H1 (cell line): ENCODE data around the gene SLC43A2. TPM values are rescaled to one million over a fixed set of nuclear protein-coding genes. Genes with fewer than 3 reads are reported as not detected.
A peak's percentile ranks its signal among the peaks of the same experiment; 100 is the strongest.

Source experiments
- CTCF ChIA-PET: fragments of 300-600 bp; sonication (Branson Sonifier 250); formaldehyde crosslinking; loops from one replicate; lab custom pipeline; 2021; ENCODE audit not compliant: partially characterized antibody; lab: Charles Lee
- POLR2A ChIA-PET: fragments of 300-600 bp; sonication (Branson Sonifier 250); formaldehyde crosslinking; loops from one replicate; lab custom pipeline; 2021; ENCODE audit warnings: inconsistent platforms; ENCODE audit not compliant: partially characterized antibody; lab: Charles Lee
- DNase-seq, 2 experiments: peaks; one replicate each; pipeline versions ENCODE4 v3.0.0 to v3.0.0-alpha.2; 2010 to 2022; ENCODE audit warnings: low spot score in 2 of 2, low read depth in 1 of 2, mixed read lengths in 1 of 2
- FAIRE-seq: peaks from 2 replicates; lab custom pipeline; 2011; peaks lifted over from hg19 to GRCh38; lab: Jason Lieb, UNC
- H2AFZ ChIP-seq: 2 replicates; pipeline ENCODE4 v1.8.1; 2012; ENCODE audit warnings: low read length, inconsistent platforms
- H2AK5ac ChIP-seq: 2 replicates; pipeline ENCODE4 v1.6.1; 2013; ENCODE audit warnings: low read depth, low read length
- H2BK120ac ChIP-seq: replicated peaks from 2 replicates; pipeline ENCODE3; 2013; ENCODE audit warnings: low read depth, low read length, inconsistent platforms
- H2BK12ac ChIP-seq: 2 replicates; pipeline ENCODE4 v1.6.1; 2013; ENCODE audit warnings: low read depth, low read length
- H2BK15ac ChIP-seq: 2 replicates; pipeline ENCODE4 v1.6.1; 2013; ENCODE audit warnings: low read length
- H2BK20ac ChIP-seq: 2 replicates; pipeline ENCODE4 v1.6.1; 2013; ENCODE audit warnings: low read length
- H2BK5ac ChIP-seq: 2 replicates; pipeline ENCODE4 v1.6.1; 2013; ENCODE audit warnings: low read depth, low read length
- H3K14ac ChIP-seq: 2 replicates; pipeline ENCODE4 v1.6.1; 2013; ENCODE audit warnings: inconsistent platforms; ENCODE audit not compliant: insufficient read length
- H3K18ac ChIP-seq: 2 replicates; pipeline ENCODE4 v1.6.1; 2013; ENCODE audit warnings: low read length; ENCODE audit errors: extremely low read depth
- H3K23ac ChIP-seq: 2 replicates; pipeline ENCODE4 v1.6.1; 2013; ENCODE audit warnings: inconsistent platforms; ENCODE audit not compliant: insufficient read length
- H3K23me2 ChIP-seq: 2 replicates; pipeline ENCODE4 v1.6.1; 2013; ENCODE audit warnings: low read depth, low read length
- H3K27ac ChIP-seq: 2 replicates; pipeline ENCODE4 v1.6.1; 2011; ENCODE audit warnings: low read depth, low read length, inconsistent platforms
- H3K27me3 ChIP-seq, 4 experiments: replicated peaks in 1 of 4; 1 replicate in 1 of 4; 2 replicates in 3 of 4; pipeline versions ENCODE4 v1.6.1 to v1.8.1; 2011 to 2013; ENCODE audit warnings: low read length in 3 of 4, mild to moderate bottlenecking in 3 of 4, inconsistent platforms in 2 of 4, mixed read lengths in 2 of 4, moderate library complexity in 1 of 4; ENCODE audit not compliant: control insufficient read depth in 3 of 4, insufficient read depth in 3 of 4; ENCODE audit errors: extremely low read depth in 1 of 4
- H3K36me3 ChIP-seq, 4 experiments: 2 replicates each; pipeline versions ENCODE4 v1.6.1 to v1.8.1; 2011 to 2013; ENCODE audit warnings: mild to moderate bottlenecking in 4 of 4, low read length in 3 of 4, moderate library complexity in 2 of 4, control low read depth in 1 of 4, inconsistent platforms in 1 of 4; ENCODE audit not compliant: insufficient read depth in 4 of 4, control insufficient read depth in 2 of 4
- H3K4ac ChIP-seq: replicated peaks from 2 replicates; pipeline ENCODE3; 2013; ENCODE audit warnings: low read length, low read depth, mixed read lengths, inconsistent platforms; ENCODE audit not compliant: insufficient read length
- H3K4me1 ChIP-seq, 4 experiments: replicated peaks in 1 of 4; 1 replicate in 1 of 4; 2 replicates in 3 of 4; pipeline versions ENCODE4 v1.6.1 to v1.8.1; 2011 to 2013; ENCODE audit warnings: low read length in 3 of 4, inconsistent platforms in 2 of 4, mixed read lengths in 1 of 4; ENCODE audit not compliant: insufficient read depth in 4 of 4, control insufficient read depth in 3 of 4
- H3K4me2 ChIP-seq, 2 experiments: 2 replicates each; pipeline versions ENCODE4 v1.6.1 to v1.8.1; 2011 to 2013; ENCODE audit warnings: low read depth in 2 of 2, low read length in 2 of 2, control low read depth in 1 of 2, inconsistent platforms in 1 of 2, mild to moderate bottlenecking in 1 of 2; ENCODE audit not compliant: insufficient read depth in 1 of 2
- H3K4me3 ChIP-seq, 4 experiments: fragments of 200-600, 300-600 bp in 1 of 4; sonication (generic), shearing (Covaris generic), sonication (Bioruptor Twin) in 1 of 4; 2 replicates each; pipeline versions ENCODE4 v1.5.1 to v1.8.1; 2011 to 2016; ENCODE audit warnings: low read length in 4 of 4, low read depth in 3 of 4, control low read depth in 2 of 4, inconsistent platforms in 2 of 4, mild to moderate bottlenecking in 2 of 4, mixed read lengths in 1 of 4, moderate library complexity in 1 of 4; ENCODE audit not compliant: insufficient read depth in 2 of 4; ENCODE audit errors: extremely low read depth in 1 of 4
- H3K56ac ChIP-seq: replicated peaks from 2 replicates; pipeline ENCODE3; 2013; ENCODE audit warnings: low read depth, mild to moderate bottlenecking, mixed read lengths, low read length, inconsistent platforms; ENCODE audit not compliant: insufficient read length
- H3K79me1 ChIP-seq: 2 replicates; pipeline ENCODE4 v1.6.1; 2013; ENCODE audit warnings: low read depth, low read length, control low read depth
- H3K79me2 ChIP-seq, 2 experiments: 2 replicates each; pipeline versions ENCODE4 v1.6.1 to v1.8.1; 2012 to 2013; ENCODE audit warnings: low read length in 2 of 2, mild to moderate bottlenecking in 2 of 2, inconsistent platforms in 1 of 2; ENCODE audit not compliant: insufficient read depth in 2 of 2, control insufficient read depth in 1 of 2
- H3K9ac ChIP-seq, 4 experiments: replicated peaks in 1 of 4; 1 replicate in 1 of 4; 2 replicates in 3 of 4; pipeline versions ENCODE4 v1.6.1 to v1.8.1; 2011 to 2013; ENCODE audit warnings: low read depth in 3 of 4, low read length in 3 of 4, control low read depth in 2 of 4, mild to moderate bottlenecking in 2 of 4, moderate library complexity in 2 of 4, inconsistent platforms in 1 of 4; ENCODE audit errors: extremely low read depth in 1 of 4
- H3K9me3 ChIP-seq, 2 experiments: 2 replicates each; pipeline versions ENCODE4 v1.6.1 to v1.8.1; 2012 to 2013; ENCODE audit warnings: mild to moderate bottlenecking in 2 of 2, moderate library complexity in 2 of 2, control low read depth in 1 of 2, inconsistent platforms in 1 of 2, low read depth in 1 of 2, low read length in 1 of 2, mixed read lengths in 1 of 2; ENCODE audit not compliant: insufficient read depth in 2 of 2
- H4K20me1 ChIP-seq, 2 experiments: replicated peaks in 1 of 2; 2 replicates each; pipeline versions ENCODE3 to v1.8.1; 2011 to 2013; ENCODE audit warnings: inconsistent platforms in 2 of 2, low read length in 2 of 2, mild to moderate bottlenecking in 1 of 2; ENCODE audit not compliant: insufficient read depth in 2 of 2, control insufficient read depth in 1 of 2
- H4K5ac ChIP-seq: 2 replicates; pipeline ENCODE4 v1.6.1; 2013; ENCODE audit warnings: low read length, low read depth, mixed read lengths, inconsistent platforms; ENCODE audit not compliant: insufficient read length
- H4K8ac ChIP-seq: 2 replicates; pipeline ENCODE4 v1.8.0; 2013; ENCODE audit warnings: mild to moderate bottlenecking, moderate library complexity, low read length, inconsistent platforms; ENCODE audit not compliant: insufficient read depth; ENCODE audit errors: extremely low read depth
- H4K91ac ChIP-seq: replicated peaks from 2 replicates; pipeline ENCODE3; 2013; ENCODE audit warnings: low read length, mixed read lengths, inconsistent platforms; ENCODE audit not compliant: insufficient read length
- BACH1 ChIP-seq: IDR thresholded peaks from 2 replicates; pipeline ENCODE4 v1.6.1; 2012; ENCODE audit warnings: low read length, improper control_type of control experiment
- KDM1A ChIP-seq: fragments of 200-600, 300-600 bp; sonication (generic); IDR thresholded peaks from 2 replicates; pipeline ENCODE4 v1.7.1; 2016; ENCODE audit warnings: mild to moderate bottlenecking, low read length, borderline replicate concordance
- WGBS, 2 experiments: shearing (Covaris generic) in 1 of 2; methylation state at CpG; one replicate each; pipeline versions ENCODE4 v1.1.6 to v1.1.7; 2013 to 2015; ENCODE audit warnings: low lambda C conversion rate in 2 of 2, mixed read lengths in 2 of 2, inconsistent platforms in 1 of 2, low coverage in 1 of 2, missing lambda C conversion rate in 1 of 2; ENCODE audit not compliant: insufficient replicate concordance in 2 of 2, insufficient coverage in 1 of 2, insufficient read length in 1 of 2; ENCODE audit errors: extremely low coverage in 1 of 2, missing lambda C conversion rate in 1 of 2; 5-methylcytosine and 5-hydroxymethylcytosine counted together
- polyA plus RNA-seq, 7 experiments: library from polyadenylated mRNA; depleted of rRNA in 3 of 7; stranded (reverse) in 5 of 7; unstranded in 2 of 7; fragments of >200 nt in 5 of 7; fragments of 200-250 nt in 2 of 7; gene quantifications; 1 replicate in 5 of 7; 2 replicates in 1 of 7; 4 replicates in 1 of 7; pipeline versions ENCODE4 v1.2.1 to v1.2.3, GENCODE V29; 2011 to 2013; ENCODE audit warnings: missing spikeins in 2 of 7, mixed read lengths in 2 of 7
- total RNA-seq: library from RNA; stranded (reverse); fragmentation: NEBNext Ultra II Directional; extraction: Animal tissue kit (Norgen Biotek cat#: 25700); gene quantifications from 2 replicates; pipeline ENCODE4 v1.2.1, GENCODE V29; 2021

Gene SLC43A2
- total and polyA plus RNA-seq, 2 of the 8 experiments (the other 6 are each of a cell fraction or from before 2014, with no cell fraction given) = 6.6 to 10.5 TPM

GRCh38 chr17:1635675-1636465 is 7.2 kb upstream of the SLC43A2 start:
- H2BK12ac ChIP-seq = no peak overlapping the region
- H3K27ac ChIP-seq = no peak overlapping the region
- H3K36me3 ChIP-seq = 0 out of 8 replicates have a peak, but pooled peaks cover 0 to 2% (median 0%) of the 10 kb centered on the region in 4 experiments
- no peak overlapping the region for H4K8ac ChIP-seq
- no peaks in the 10 kb centered on the region for H3K23me2 ChIP-seq
- H2BK15ac ChIP-seq = no peak overlapping the region
- H3K79me2 ChIP-seq = no peaks in the 10 kb centered on the region
- H2BK120ac ChIP-seq = no peak overlapping the region
- H3K14ac ChIP-seq = no peak overlapping the region
- no peaks in the 10 kb centered on the region for H4K20me1 ChIP-seq
- TF ChIP-seq BACH1 = no peak
- TF ChIP-seq KDM1A = peak; percentile 17; the same call in 1 of the 2 replicates
- FAIRE-seq (no peak), DNase-seq (no peak)
- no peak overlapping the region for H3K4ac ChIP-seq
- WGBS, 2 experiments = 81% methylated on average over 10 of the region's 10 CpGs; no CpG with 5 or more reads in 1 of the 2 experiments
- no peak overlapping the region for H2AK5ac ChIP-seq
- H2BK5ac ChIP-seq = no peak overlapping the region
- no peak overlapping the region for H3K56ac ChIP-seq
- no peak overlapping the region for H3K23ac ChIP-seq
- ChIA-PET POLR2A (no interaction called here), CTCF (interaction anchor here (0.7 to 14.5 kb wide), 9 partner anchors 8 to 303 kb away, joined by 3 to 146 read pairs (median 4); no protein-coding TSS in a partner anchor)
- no peak overlapping the region for H2BK20ac ChIP-seq
- no peak overlapping the region for H4K91ac ChIP-seq
- no peak overlapping the region for H3K9ac ChIP-seq
- H3K79me1 ChIP-seq = no peaks in the 10 kb centered on the region
- peaks cover 0 to 23% (median 9%) of the 10 kb centered on the region in 4 experiments; a peak in 4 of 7 replicates for H3K4me1 ChIP-seq
- H4K5ac ChIP-seq = no peak overlapping the region
- H3K9me3 ChIP-seq = no peaks in the 10 kb centered on the region
- H3K18ac ChIP-seq = no peak overlapping the region
- no peak overlapping the region for H3K4me2 ChIP-seq
- no peak overlapping the region for H2AFZ ChIP-seq
- no peaks in the 10 kb centered on the region for H3K27me3 ChIP-seq
- H3K4me3 ChIP-seq = no peak overlapping the region
